NCI-H146 (cell line): Measurements from ENCODE around the gene ARL4D.
A peak's percentile ranks its signal among the peaks of the same experiment; 100 is the strongest.
"Not testable (repeated sequence)": the region's sequence is repeated elsewhere in the genome, so short reads cannot be mapped to it uniquely, and the experiment has no call there.

Source experiments
- DNase-seq: peaks from one replicate; lab custom pipeline; 2025; lab: John Stamatoyannopoulos, UW

The ARL4D gene

DNA sequence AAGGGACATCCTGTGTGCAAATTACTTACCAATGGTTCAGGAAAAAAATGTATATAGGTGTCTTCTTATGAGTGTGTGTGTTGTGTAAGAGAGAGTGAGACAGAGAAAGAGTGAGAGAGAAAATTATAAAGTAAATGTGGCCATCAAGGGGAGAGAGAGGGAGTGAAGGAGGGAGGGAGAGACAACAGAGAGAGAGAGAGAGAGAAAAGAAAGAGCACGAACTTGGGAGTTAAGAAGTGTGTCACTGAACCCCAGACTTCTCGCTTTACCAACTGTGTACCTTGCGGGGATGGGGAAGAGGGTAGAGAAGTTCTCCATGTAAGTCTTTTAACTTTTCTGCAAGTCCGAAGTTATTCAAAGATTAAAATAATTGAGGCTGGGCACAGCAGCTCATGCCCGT is 28.8 kb upstream of the ARL4D start:
- DNase-seq, result no peak

DNA sequence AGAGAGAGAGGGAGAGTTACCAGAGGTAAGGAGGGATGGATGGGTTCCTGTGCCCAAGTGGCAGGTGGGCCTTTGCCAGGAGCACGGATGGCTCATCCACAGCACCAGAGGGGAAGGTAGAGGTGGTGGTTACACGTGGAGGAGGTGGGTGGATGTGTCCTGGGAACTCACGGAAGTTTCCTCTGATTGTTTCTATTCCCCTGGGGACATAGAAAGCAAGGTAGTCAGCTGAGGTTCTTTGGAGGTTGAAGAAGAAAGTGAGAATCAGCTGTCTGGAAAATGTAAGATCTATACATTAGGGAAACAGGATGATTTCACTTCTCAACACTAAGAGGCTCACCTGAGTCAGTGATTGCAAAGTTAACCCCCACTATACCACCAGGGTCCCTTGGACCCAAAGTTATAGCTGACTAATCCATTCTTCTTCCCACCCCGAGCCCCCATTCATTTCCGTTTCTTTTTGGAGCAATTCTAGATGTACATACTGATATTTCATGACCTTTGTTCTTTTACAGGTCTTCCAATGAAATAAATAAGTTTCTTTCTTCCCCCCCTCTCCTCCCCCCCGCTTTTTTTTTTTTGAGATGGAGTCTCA is 27.5 kb upstream of the ARL4D start:
- DNase-seq, result no peak

DNA sequence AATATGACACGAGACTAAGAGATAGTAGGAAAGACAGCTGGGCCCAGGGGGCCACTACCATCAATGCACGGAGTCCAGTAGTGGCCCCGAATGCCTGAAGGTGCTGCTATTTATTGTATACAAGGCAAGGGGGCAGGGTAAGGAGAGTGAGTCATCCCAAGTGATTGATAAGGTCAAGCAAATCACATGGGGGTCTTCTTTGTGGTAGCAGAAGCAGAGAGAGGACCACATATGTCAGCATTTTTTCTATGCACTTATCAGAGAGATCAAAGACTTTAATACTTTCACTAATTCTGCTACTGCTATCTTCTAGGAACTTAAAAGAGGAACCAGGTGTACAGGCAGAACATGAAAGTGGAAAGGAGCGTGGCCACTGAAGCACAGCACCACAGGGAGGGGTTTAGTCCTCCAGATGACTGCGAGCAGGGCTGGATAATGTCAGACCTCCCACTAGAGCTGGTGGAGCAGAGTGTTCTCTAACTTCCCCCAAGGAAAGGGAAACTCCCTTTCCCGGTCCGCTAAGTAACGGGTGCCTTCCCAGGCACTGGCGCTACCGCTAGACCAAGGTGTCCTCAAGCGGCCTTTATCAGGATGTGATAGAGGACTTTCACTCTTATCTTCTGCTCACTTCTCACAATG is 26.4 kb upstream of the ARL4D start:
- no peak for DNase-seq

DNA sequence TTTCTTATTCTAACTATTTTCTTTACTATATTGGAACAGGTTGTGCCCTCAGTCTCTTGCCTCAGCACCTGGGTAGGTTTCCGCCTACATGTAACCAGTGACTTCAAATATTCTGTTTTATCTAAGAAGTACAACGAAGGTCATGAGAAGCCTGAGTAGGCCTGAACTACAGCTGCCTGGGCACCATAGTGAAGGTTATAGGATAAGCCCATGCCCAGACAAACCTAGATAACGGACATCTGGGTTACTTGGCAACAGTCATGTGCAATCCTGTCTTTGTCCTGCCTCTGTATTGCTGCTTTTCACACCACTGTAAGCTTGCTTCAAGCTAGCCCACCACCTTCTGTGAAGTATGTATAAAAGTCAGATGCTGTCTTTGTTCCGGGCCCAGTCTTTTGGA is 25.4 kb upstream of the ARL4D start:
- DNase-seq, result no peak

DNA sequence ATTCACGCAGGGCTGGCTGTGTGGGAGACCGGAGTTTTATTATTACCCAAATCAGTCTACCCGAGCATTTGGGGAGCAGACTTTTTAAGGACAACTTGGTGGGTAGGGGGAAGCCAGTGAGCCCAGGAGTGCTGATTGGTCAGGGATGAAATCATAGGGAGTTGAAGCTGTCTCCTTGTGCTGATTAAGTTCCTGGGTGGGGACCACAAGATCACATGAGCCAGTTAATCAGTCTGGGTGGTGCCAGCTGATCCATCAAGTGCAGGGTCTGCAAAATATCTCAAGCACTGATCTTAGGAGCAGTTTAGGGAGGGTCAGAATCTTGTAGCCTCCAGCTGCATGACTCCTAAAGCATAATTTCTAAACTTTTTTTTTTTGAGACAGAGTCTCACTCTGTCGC is 22.9 kb upstream of the ARL4D start:
- DNase-seq, result not testable (repeated sequence)

DNA sequence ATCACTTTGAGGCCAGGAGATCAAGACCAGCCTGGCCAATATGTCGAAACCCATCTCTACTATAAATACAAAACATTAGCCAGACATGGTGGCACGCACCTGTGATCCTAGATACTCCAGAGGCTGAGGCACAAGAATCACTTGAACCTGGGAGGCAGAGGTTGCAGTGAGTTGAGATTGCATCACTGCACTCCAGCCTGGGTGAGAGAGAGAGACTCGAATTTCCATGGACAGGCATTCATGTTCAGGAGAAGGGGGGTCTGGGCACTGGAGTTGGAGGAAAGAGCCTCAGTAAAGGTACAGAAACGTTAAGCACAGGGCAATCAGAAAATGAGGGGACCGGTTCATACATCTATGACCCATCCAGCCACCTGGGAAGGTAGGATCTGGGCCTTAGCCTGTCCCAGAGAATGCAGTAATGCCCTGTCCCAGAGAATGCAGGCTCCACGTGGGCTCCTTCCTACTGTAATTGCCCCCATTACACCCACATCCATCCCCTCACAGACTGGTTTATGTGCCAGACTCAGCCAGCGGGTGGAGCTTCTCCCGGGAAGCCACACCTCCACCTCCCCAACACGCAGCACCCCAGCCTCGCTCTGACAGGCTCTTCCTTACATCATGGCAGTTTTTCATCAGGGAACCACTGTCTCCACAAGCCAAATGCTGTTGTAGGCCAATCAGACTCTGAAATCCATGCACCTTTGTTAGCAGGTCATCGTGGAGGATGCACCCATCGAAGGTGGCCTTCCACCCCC is 21.6 kb upstream of the ARL4D start:
- DNase-seq, result no peak

DNA sequence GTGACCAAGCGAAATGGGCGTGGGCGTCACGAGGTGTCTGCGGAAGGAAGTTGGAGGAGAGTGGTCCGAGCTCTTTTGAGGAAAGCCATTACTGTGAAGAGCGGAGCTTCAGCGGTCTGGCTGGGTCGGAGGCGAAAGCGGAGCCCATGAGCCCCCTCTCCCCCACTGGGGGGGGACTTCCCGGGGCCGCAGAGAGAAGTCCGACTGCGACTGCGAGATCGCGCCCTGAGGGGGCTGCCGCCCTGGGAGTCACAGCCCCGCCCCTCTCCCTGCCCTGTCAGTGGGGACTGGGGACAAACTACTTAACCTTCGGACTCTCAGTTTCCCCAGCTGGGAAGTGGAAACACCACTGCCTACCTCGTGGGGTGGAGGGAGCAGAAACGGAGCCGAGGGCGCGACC is 20.0 kb upstream of the ARL4D start:
- DNase-seq, result no peak

DNA sequence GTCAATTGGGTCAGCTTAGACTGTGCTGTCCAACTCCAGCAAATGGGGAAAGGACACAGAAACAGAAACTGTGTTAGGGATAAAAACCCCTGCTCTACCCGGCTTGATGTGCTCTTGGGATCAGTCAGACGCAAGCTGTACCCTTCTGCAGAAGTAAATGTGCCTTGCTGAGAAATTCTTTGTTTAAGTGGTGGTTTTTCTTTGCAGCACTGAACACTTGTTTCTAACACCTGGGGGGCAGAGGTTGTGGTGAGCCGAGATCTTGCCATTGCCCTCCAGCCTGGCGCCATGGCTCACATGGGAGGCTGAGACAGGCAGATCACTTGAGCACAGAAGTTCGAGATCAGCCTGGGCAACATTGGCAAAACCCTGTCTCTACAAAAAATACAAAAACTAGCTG is 18.5 kb upstream of the ARL4D start:
- DNase-seq, result no peak

DNA sequence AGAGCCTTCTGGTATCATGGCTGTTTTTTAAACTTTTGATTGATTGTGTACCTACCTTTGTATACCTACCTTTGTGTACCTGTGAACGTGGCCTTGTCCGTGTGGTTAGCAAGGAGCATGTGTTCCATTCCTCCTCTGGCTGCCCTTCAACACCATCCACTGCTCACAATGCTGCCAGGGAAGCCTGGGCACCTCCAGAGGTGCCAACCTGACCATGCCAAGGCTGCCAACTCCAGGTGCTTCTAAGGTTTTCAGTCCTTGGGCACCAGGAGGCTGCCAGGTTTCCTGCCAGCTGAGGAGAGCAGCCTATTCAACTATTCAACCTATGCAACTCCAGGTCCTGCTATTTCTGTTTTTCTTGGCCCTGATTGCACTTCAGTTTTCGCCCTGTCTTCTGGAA is 17.6 kb upstream of the ARL4D start:
- no peak for DNase-seq

DNA sequence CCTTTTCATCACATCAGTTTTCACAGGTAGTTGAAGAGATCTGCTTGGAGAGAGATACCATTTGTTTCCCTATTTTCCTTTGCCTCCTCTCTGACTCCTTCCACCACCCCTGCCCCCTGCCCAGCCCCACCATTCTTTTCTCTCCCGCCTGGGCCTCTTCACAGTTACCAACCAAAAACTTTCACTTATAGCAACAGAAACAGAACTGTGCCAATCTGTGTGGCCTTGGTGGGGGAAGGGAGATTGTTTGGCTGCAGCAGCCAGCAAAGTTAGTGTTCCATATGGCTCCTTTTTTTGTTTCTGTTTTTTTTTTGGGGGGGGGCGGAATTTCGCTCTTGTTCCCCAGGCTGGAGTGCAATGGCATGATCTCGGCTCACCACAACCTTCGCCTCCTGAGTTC is 17.2 kb upstream of the ARL4D start:
- no peak for DNase-seq

DNA sequence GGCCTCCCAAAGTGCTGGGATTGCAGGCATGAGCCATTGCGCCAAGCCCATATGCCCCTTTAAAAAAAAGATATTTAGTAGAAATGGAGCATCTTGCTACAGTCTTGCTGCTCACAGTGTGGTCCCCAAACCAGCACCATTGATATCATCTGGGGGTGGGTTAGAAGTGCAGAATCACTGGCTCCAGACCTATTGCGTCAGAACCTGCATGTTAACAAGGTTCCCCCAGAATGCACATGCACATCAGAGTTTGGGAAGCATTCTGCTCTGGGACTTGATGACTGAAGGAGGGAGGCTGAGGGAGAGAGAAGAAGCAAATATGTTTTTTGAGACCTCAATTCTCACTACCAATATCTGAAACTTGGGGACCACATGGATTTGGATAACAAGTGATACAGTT is 16.0 kb upstream of the ARL4D start:
- no peak for DNase-seq

DNA sequence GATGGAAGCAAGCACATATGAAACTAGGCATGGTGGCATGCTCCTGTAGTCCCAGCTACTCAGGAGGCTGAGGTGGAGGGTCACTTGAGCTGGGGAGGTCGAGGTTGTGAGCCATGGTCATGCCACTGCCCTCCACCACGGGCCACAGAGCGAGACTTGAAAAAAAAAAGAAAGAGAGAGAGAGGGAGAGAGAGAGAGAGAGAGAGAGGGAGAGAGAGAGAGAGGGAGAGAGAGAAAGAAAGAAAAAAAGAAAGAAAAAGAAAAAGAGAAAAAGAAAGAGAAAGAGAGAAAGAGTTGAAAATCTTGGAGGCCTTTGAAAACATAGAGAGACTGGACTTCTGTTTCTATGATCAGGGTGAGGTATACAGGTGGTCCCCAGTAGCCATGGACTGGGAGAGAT is 15.4 kb upstream of the ARL4D start:
- no peak for DNase-seq

DNA sequence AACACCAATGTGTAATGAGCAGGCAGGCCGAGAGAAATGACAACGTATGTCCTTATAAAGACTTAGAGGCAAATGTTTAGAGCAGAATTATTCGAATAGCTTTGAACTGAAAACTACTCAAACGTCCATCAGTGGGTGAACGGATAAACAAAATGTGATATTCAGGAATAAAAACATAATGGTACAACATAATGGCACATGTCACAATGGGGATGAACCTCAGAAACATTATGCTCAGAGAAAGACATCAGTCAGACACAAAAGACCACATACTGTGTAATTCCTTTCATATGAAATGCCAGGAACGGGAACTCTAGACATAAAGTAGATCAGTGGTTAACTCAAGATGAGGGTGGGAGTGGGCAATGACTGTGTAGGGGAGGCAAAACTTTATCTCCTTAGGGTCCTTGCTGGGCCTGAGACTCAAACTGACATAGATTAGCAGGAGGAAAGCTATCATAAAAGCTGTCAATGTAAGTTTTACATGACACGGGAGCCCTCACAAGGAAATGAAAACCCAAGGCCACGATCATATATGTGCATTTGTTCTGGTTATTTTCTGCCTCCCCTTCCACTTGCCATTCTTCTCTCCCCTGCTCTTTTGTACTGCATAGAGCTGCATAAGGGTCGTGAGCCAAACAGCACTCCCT is 14.8 kb upstream of the ARL4D start:
- no peak for DNase-seq

DNA sequence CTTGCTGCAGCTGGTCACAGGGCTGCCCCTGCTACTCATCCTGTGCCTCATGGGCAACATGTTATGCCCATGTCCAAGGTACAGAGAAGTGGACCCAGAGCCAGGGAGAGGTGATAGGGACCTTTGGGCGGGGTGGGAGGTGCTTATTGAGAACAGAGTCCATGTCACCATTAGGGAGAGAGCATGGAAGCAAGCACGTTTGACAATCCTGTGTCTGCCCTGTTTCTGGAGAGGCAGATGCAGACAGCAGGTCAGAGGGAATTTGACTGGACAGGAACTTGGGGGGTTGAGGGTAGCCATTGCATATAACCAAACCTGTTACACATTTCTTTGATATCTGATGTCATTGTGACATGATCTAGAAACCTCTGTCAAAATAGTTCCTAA is 14.3 kb upstream of the ARL4D start:
- no peak for DNase-seq

DNA sequence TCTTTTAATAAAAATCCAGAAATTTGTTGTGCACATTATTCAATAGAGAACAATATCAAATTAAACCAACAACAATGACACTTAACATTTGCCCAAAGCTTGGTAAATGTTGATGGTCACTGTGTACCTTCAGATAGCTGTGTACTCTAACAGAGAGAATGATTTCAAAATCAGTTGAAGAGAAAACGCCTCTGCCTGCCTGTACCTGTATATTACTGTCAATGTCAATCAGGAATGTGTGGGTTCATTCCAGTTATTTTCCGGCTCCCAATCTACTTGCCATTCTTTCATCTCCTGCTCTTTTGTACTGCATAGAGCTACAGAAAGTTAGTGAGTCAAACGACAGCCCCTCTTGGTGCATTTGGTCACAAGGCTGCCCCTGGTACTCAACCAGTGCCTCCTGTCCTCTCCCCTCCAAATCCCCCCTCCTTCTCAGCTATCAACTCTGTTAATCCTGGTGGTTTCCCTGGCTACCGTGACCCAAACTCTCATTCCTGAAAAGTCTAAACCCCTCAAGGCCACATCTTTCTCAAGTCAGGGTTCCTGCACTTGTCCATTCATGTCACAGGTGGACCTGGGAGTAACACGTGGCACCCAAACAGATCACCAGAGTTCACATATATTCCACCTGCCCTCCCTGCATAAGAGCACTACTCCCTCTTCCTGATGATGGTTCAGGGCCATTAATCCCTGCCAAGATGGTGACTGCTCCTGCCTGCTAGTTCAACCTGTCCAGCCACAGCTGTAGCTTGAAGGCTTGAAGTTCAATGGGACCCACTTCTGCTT is 13.6 kb upstream of the ARL4D start:
- no peak for DNase-seq

DNA sequence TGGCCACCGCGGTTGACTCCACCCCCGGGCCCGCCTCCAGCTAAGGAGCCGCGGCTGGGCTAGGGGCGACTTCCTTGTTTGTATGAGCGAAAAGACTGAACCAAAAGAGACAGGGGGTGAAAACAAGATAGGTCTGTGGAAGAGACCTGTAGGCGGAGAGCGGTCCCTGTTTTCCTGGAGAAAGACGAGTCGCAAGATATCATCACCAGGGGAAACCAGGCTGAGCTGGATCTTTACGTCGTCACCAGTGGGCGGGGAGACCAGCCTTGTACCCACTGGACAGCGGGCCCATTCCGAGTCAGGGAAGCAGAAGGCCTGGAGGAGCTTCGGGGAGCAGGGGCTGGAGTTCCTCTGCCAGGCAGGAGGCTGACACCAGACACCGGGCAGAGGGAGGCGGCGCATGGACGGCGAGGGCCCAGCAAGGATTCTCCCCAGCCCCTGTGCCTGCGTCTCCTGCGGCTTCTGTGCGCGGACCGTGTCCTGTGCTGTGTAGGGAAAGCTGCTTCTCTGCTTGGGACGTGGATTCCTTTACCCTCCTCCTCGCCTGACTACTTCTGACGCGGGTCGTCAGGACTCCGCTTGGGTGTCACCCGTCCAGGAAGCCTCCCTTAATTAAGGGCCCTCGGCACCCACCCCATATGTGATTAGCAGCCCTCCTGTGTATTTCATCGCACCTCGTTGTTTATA is 10.3 kb upstream of the ARL4D start:
- peak; percentile 85 for DNase-seq

DNA sequence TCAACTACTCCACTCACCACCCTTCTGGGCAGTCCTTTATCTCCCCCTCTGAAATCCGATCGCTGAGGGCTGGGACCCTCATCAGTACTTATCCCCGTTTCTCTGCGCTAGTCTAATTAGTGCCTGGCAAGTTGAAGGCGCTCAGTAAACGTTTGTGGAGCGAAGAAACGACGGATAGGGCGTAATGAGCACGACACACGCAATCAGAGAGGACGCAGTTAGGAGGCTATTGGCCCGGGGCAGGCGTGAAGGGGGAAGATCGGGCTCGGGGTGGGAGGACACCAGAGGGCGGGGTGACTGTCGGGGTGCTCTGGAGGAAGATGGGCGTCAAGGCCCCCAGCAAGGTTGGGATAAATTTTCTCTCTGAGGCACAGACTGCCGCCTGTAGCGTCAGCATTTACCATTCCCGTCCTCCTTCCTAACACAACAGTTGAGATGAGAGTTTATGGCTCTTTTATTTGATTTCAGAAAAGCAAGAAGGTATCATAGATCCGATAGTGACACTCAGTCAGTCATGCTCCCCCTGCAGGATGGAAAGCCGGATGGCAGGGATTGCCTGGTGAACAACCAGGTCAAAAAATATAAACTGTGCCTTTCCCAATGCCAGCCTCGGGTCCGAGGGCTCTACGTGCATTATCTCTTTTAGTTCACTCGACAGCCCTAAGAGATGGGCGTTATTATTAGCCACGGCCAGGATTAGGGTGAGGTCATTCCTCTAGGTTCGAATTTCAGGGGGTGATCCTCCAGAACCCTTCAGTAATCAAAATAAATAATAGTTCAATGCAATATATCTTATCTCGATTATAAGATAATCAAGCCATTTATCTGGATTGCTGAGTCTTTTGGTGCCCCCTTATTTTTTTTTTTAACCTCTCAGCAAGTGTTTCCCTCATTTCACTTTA is 9.5 kb upstream of the ARL4D start:
- peak; percentile 63 for DNase-seq

DNA sequence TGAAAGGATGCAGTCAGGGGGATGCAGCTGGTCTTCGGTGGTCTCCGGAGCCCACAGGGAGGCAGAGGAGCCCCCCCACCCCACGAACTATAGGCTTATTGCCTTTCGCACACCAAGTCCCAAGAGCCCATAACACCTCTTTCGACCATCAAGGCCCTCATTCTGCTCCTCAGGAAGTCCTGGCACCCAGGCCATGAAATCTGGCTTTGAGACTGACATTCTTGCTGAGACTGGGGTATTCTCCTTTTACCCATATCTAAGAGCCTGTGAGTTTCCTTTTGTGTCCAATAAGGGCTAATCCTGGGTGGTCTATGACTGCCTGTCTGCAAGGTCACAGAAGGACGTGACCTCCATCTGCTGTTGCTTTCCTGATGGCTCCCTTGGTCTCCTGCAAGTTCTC is 6.4 kb upstream of the ARL4D start:
- DNase-seq, result no peak

DNA sequence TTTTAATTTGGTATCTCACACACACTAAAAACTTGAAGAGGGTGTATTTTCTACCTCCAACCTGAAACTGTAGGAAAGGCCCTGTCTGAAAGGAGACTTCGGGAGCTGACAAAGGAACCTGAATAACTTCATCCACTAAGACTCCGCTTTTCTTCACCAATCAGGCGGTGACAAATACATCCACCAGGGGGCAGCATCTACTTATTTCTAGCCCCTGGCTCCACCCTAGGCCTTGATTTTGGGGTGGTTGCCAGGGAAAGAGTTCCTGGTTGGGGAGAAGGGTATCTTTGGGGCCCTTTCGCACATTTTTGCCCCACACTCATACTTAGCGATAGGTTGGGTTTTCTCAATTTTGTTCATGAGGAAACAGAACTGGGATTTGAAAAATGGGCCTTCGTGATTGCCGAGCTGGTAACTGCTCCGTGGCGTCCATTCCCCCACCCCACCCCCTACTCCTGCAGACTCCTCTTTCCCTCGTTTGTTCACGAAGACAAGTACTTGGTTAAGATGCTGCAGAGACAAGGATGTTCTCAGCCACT is 4.8 kb upstream of the ARL4D start:
- peak; percentile 68 for DNase-seq

DNA sequence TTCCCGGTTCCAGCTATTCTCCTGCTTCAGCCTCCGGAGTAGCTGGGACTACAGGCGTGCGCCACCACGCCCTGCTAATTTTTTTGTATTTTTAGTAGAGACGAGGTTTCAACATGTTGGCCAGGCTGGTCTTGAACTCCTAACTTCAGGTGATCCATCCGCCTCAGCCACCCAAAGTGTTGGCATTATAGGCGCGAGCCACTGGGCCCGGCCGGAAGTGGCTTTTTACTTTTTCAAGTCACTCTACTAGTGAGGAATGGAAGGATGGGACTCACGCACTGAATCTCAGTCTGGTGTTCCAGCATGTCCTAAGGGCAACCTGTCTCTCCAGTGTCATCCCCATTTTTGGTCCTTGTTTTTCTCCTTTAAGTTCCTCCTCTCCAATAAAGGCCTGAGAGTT is 4.1 kb upstream of the ARL4D start:
- DNase-seq, result not testable (repeated sequence)
